ENCODE results near the gene STAT4.

Gene STAT4

GRCh38 chr2:191184457-191184856 is 33.7 kb upstream of the STAT4 start:
- H3K36me3 ChIP-seq (replicated peaks) = no peaks in the 10 kb centered on the region
- TF ChIP-seq CTCF (IDR thresholded peaks at IDR 0.05; ENCODE audit: low read depth, low read length, missing control alignments) = no peak
- no peak for DNase-seq
- H3K4me3 ChIP-seq (ENCODE audit: low read depth, low read length) = no peak overlapping the region
- H3K27ac ChIP-seq = no peak overlapping the region
- H3K27me3 ChIP-seq (replicated peaks) = no peaks in the 10 kb centered on the region
- in situ Hi-C loops (cut with HindIII; ENCODE audit: low pct_ligation_motif_present, low sequenced_read_pairs) = no loop called here

GRCh38 chr2:191183516-191183915 is 32.7 kb upstream of the STAT4 start:
- in situ Hi-C loops (cut with HindIII; ENCODE audit: low pct_ligation_motif_present, low sequenced_read_pairs) = no loop called here
- H3K36me3 ChIP-seq (replicated peaks) = no peaks in the 10 kb centered on the region
- no peak overlapping the region for H3K27ac ChIP-seq
- no peak overlapping the region for H3K4me3 ChIP-seq (ENCODE audit: low read depth, low read length)
- TF ChIP-seq CTCF (IDR thresholded peaks at IDR 0.05; ENCODE audit: low read depth, low read length, missing control alignments) = no peak
- H3K27me3 ChIP-seq (replicated peaks) = no peaks in the 10 kb centered on the region
- DNase-seq = no peak

GRCh38 chr2:191183081-191183480 is 32.3 kb upstream of the STAT4 start:
- Histone ChIP-seq H3K27ac (no peak overlapping the region), H3K36me3 (replicated peaks) (no peaks in the 10 kb centered on the region), H3K27me3 (replicated peaks) (no peaks in the 10 kb centered on the region), H3K4me3 (ENCODE audit: low read depth, low read length) (no peak overlapping the region)
- TF ChIP-seq CTCF (IDR thresholded peaks at IDR 0.05; ENCODE audit: low read depth, low read length, missing control alignments) = no peak
- in situ Hi-C loops (cut with HindIII; ENCODE audit: low pct_ligation_motif_present, low sequenced_read_pairs) = no loop called here
- no peak for DNase-seq

- H3K36me3 ChIP-seq (replicated peaks) = no peaks in the 10 kb centered on the region
- in situ Hi-C loops (cut with HindIII; ENCODE audit: low pct_ligation_motif_present, low sequenced_read_pairs) = no loop called here
- no peak for TF ChIP-seq CTCF (IDR thresholded peaks at IDR 0.05; ENCODE audit: low read depth, low read length, missing control alignments)
- no peak overlapping the region for H3K4me3 ChIP-seq (ENCODE audit: low read depth, low read length)
- no peak overlapping the region for H3K27ac ChIP-seq
- H3K27me3 ChIP-seq (replicated peaks) = no peaks in the 10 kb centered on the region
- no peak for DNase-seq
These were observed 29.9 kb upstream of the STAT4 start for GRCh38 chr2:191180713-191181112.

GRCh38 chr2:191180276-191180675 is 29.5 kb upstream of the STAT4 start:
- no peak for TF ChIP-seq CTCF (IDR thresholded peaks at IDR 0.05; ENCODE audit: low read depth, low read length, missing control alignments)
- DNase-seq = no peak
- in situ Hi-C loops (cut with HindIII; ENCODE audit: low pct_ligation_motif_present, low sequenced_read_pairs) = no loop called here
- H3K27ac ChIP-seq = no peak overlapping the region
- no peak overlapping the region for H3K4me3 ChIP-seq (ENCODE audit: low read depth, low read length)
- H3K27me3 ChIP-seq (replicated peaks) = no peaks in the 10 kb centered on the region
- H3K36me3 ChIP-seq (replicated peaks) = no peaks in the 10 kb centered on the region

- Histone ChIP-seq H3K27me3 (replicated peaks) (no peaks in the 10 kb centered on the region), H3K36me3 (replicated peaks) (no peaks in the 10 kb centered on the region), H3K27ac (no peak overlapping the region), H3K4me3 (ENCODE audit: low read depth, low read length) (no peak overlapping the region)
- no peak for TF ChIP-seq CTCF (IDR thresholded peaks at IDR 0.05; ENCODE audit: low read depth, low read length, missing control alignments)
- DNase-seq = no peak
- in situ Hi-C loops (cut with HindIII; ENCODE audit: low pct_ligation_motif_present, low sequenced_read_pairs) = no loop called here
These were observed 28.2 kb upstream of the STAT4 start for GRCh38 chr2:191178806-191179514.
